A673 (cell line): Measurements from ENCODE around the gene HELZ. TPM values are rescaled to one million over a fixed set of nuclear protein-coding genes. Genes with fewer than 3 reads are reported as not detected.
"Not testable (repeated sequence)": the region's sequence is repeated elsewhere in the genome, so short reads cannot be mapped to it uniquely, and the experiment has no call there.

Experiments
- BruUV-seq: library from RNA; stranded (reverse); fragments of 400-500 nt; replicated peaks from 2 replicates; lab custom pipeline; 2021; lab: Mats Ljungman, UMichigan
- CTCF ChIA-PET: fragments of 300-600 bp; sonication (Branson Sonifier 250); formaldehyde crosslinking; loops from one replicate; lab custom pipeline; 2022; ENCODE audit warnings: antibody characterized with exemption; lab: Charles Lee
- POLR2A ChIA-PET: fragments of 300-600 bp; sonication (Branson Sonifier 250); formaldehyde crosslinking; loops from one replicate; lab custom pipeline; 2022; ENCODE audit warnings: antibody characterized with exemption; ENCODE audit not compliant: low non-redundant PET; lab: Charles Lee
- DNase-seq: peaks from one replicate; pipeline ENCODE4 v3.0.0-alpha.2; 2015; ENCODE audit warnings: low spot score
- H3K27ac ChIP-seq: fragments of 200-600 bp; sonication (generic); 2 replicates; pipeline ENCODE4 v1.5.1; 2016; ENCODE audit warnings: mixed run types, low read depth, mild to moderate bottlenecking, mixed read lengths, antibody characterized with exemption, low read length; ENCODE audit not compliant: poor library complexity, severe bottlenecking
- H3K27me3 ChIP-seq: fragments of 200-600 bp; sonication (generic); replicated peaks from 2 replicates; pipeline ENCODE4 v1.6.1; 2017; ENCODE audit warnings: mixed run types, low read depth, mild to moderate bottlenecking, mixed read lengths, antibody characterized with exemption, low read length; ENCODE audit not compliant: insufficient read depth, poor library complexity
- H3K36me3 ChIP-seq: fragments of 200-600 bp; sonication (generic); 2 replicates; pipeline ENCODE4 v1.6.1; 2016; ENCODE audit warnings: mixed run types, mild to moderate bottlenecking, mixed read lengths, antibody characterized with exemption, low read length; ENCODE audit not compliant: insufficient read depth, poor library complexity, severe bottlenecking
- H3K4me1 ChIP-seq: fragments of 200-600 bp; sonication (generic); 2 replicates; pipeline ENCODE4 v1.6.1; 2017; ENCODE audit warnings: mixed run types, mild to moderate bottlenecking, mixed read lengths, antibody characterized with exemption, low read length; ENCODE audit not compliant: insufficient read depth, poor library complexity, severe bottlenecking
- H3K4me3 ChIP-seq: fragments of 200-600 bp; sonication (generic); 2 replicates; pipeline ENCODE4 v1.5.1; 2016; ENCODE audit warnings: low read depth, mixed run types, mild to moderate bottlenecking, mixed read lengths, low read length; ENCODE audit not compliant: poor library complexity, severe bottlenecking
- H3K9me3 ChIP-seq: fragments of 200-600 bp; sonication (generic); 2 replicates; pipeline ENCODE4 v1.6.1; 2016; ENCODE audit warnings: mixed run types, low read depth, mild to moderate bottlenecking, mixed read lengths, antibody characterized with exemption, low read length; ENCODE audit not compliant: poor library complexity, severe bottlenecking
- EZH2 ChIP-seq: fragments of 200-600 bp; sonication (generic); IDR thresholded peaks from 2 replicates; pipeline ENCODE4 v1.6.1; 2017; ENCODE audit warnings: borderline replicate concordance, low read depth, mild to moderate bottlenecking, mixed read lengths, antibody characterized with exemption, low read length; ENCODE audit not compliant: poor library complexity, severe bottlenecking
- intact Hi-C: fragments of 100-400 bp; cut with micrococcal nuclease; formaldehyde crosslinking; loops from one replicate; pipeline ENCODE4 v1.10.0; 2022; ENCODE audit not compliant: unreplicated experiment
- total RNA-seq: library from RNA; stranded (reverse); gene quantifications from 2 replicates; pipeline ENCODE4 v1.2.3, GENCODE V29; 2021
- TF ChIP-seq, protein P1 (sequence below): fragments of 300-800, 200-600 bp; sonication (generic); conservative IDR thresholded peaks from 2 replicates; pipeline ENCODE4 v1.5.1; 2017; ENCODE audit warnings: low read depth, mild to moderate bottlenecking, antibody characterized with exemption, low read length, moderate library complexity, mixed read lengths

Gene HELZ
- total RNA-seq, 1 experiment from 2014 or later, result 57.3 TPM

- Histone ChIP-seq H3K9me3 (no peaks in the 10 kb centered on the region), H3K36me3 (no peaks in the 10 kb centered on the region), H3K27me3 (no peaks in the 10 kb centered on the region), H3K4me3 (no peak overlapping the region), H3K27ac (no peak overlapping the region), H3K4me1 (no peaks in the 10 kb centered on the region)
- intact Hi-C loops, result no loop called here
- CTCF ChIA-PET, result no interaction called here
- DNase-seq, result no peak
- POLR2A ChIA-PET, result no interaction called here
- BruUV-seq, result no TSS peak
- no peak for TF ChIP-seq EZH2
- TF ChIP-seq, protein P1, sequence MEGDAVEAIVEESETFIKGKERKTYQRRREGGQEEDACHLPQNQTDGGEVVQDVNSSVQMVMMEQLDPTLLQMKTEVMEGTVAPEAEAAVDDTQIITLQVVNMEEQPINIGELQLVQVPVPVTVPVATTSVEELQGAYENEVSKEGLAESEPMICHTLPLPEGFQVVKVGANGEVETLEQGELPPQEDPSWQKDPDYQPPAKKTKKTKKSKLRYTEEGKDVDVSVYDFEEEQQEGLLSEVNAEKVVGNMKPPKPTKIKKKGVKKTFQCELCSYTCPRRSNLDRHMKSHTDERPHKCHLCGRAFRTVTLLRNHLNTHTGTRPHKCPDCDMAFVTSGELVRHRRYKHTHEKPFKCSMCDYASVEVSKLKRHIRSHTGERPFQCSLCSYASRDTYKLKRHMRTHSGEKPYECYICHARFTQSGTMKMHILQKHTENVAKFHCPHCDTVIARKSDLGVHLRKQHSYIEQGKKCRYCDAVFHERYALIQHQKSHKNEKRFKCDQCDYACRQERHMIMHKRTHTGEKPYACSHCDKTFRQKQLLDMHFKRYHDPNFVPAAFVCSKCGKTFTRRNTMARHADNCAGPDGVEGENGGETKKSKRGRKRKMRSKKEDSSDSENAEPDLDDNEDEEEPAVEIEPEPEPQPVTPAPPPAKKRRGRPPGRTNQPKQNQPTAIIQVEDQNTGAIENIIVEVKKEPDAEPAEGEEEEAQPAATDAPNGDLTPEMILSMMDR, result no peak
These were observed 203.5 kb downstream of the HELZ start for GRCh38 chr17:67041531-67041930.

DNA sequence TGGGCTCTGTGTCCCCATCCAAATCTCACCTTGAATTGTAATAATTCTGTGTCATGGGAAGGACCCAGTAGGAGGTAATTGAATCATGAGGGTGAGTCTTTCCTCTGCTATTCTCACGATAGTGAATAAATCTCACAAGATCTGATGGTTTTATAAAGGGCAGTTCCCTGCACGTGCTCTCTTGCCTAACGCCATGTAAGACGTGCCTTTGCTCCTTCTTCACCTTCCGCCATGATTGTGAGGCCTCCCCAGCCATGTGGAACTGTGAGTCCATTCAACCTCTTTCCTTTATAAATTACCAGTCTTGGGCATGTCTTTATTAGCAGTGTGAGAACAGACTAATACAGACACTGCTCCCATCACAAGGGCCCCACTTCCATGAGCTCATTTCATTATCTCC, 203.9 kb downstream of the HELZ start:
- POLR2A ChIA-PET, DNase-seq, intact Hi-C loops, BruUV-seq, H3K4me3 ChIP-seq, H3K27ac ChIP-seq, H3K36me3 ChIP-seq, H3K4me1 ChIP-seq, H3K9me3 ChIP-seq, CTCF ChIA-PET, H3K27me3 ChIP-seq: not testable (repeated sequence)

GRCh38 chr17:67040652-67041051, 204.3 kb downstream of the HELZ start:
- Histone ChIP-seq H3K27me3 (no peaks in the 10 kb centered on the region), H3K4me3 (no peak overlapping the region), H3K27ac (no peak overlapping the region), H3K4me1 (no peaks in the 10 kb centered on the region), H3K36me3 (no peaks in the 10 kb centered on the region), H3K9me3 (no peaks in the 10 kb centered on the region)
- TF ChIP-seq, protein P1, result no peak
- TF ChIP-seq EZH2, result no peak
- ChIA-PET CTCF (no interaction called here), POLR2A (no interaction called here)
- BruUV-seq, result no TSS peak
- intact Hi-C loops, result no loop called here
- no peak for DNase-seq

DNA sequence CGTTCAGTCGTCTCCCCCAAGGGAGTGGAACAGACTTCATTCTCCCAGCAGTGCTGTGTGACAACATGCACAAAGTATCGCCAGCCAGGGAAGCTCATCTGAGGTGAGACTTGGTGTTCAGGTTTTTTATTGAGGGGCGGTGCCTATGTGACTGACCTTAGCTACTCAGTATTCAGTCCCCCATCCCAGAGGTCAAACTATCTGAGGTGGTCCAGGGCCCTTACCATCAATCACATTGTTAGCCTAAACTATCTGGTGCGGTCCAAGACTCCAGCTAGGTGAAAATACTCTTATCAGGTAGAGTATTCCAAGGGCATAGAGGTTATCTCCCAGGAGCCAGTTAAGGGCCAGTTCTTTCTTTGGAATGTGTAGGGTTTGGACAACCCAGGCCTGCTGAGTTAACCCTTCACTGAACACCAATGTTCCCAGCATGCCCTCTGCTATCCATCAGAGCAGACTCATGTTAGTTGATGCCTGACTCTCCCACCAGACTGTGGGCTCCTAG, 206.1 kb downstream of the HELZ start:
- H3K4me3 ChIP-seq, result no peak overlapping the region
- no peak for TF ChIP-seq EZH2
- TF ChIP-seq, protein P1, result no peak
- H3K4me1 ChIP-seq, result no peaks in the 10 kb centered on the region
- H3K27ac ChIP-seq, result no peak overlapping the region
- intact Hi-C loops, result no loop called here
- H3K9me3 ChIP-seq, result no peaks in the 10 kb centered on the region
- H3K36me3 ChIP-seq, result no peaks in the 10 kb centered on the region
- no peaks in the 10 kb centered on the region for H3K27me3 ChIP-seq
- POLR2A ChIA-PET, result no interaction called here
- BruUV-seq, result no TSS peak
- CTCF ChIA-PET, result no interaction called here
- DNase-seq, result no peak
